H1 (cell line): Measurements from ENCODE around the gene PROSER2. TPM values are rescaled to one million over a fixed set of nuclear protein-coding genes. Genes with fewer than 3 reads are reported as not detected.

ENCODE experiments used
- BCL11A ChIP-seq, 2 experiments: IDR thresholded peaks; one replicate each; pipeline ENCODE4 v1.6.1; 2011; ENCODE audit warnings: low read depth in 2 of 2, low read length in 2 of 2, mild to moderate bottlenecking in 2 of 2
- CBX8 ChIP-seq: fragments of 300-800, 300-1000 bp; sonication (generic); IDR thresholded peaks from 2 replicates; pipeline ENCODE4 v1.7.1; 2016; ENCODE audit warnings: low read depth, low read length, borderline replicate concordance
- CHD1 ChIP-seq: IDR thresholded peaks from 2 replicates; pipeline ENCODE4 v1.6.1; 2012; ENCODE audit warnings: low read depth, low read length, improper control_type of control experiment
- CHD2 ChIP-seq: IDR thresholded peaks from 2 replicates; pipeline ENCODE4 v1.6.1; 2012; ENCODE audit warnings: low read length, improper control_type of control experiment
- EP300 ChIP-seq, 2 experiments: IDR thresholded peaks; 1 replicate in 1 of 2; 2 replicates in 1 of 2; pipeline ENCODE4 v1.6.1; 2011 to 2012; ENCODE audit warnings: low read depth in 2 of 2, low read length in 2 of 2, mild to moderate bottlenecking in 2 of 2, borderline replicate concordance in 1 of 2, inconsistent platforms in 1 of 2, moderate library complexity in 1 of 2
- JUN ChIP-seq: IDR thresholded peaks from 2 replicates; pipeline ENCODE4 v1.6.1; 2011; ENCODE audit warnings: low read depth, mild to moderate bottlenecking, improper control_type of control experiment, low read length
- RBBP5 ChIP-seq: IDR thresholded peaks from 2 replicates; pipeline ENCODE4 v1.7.1; 2012; ENCODE audit warnings: low read depth, mild to moderate bottlenecking, inconsistent platforms, low read length, moderate library complexity, borderline replicate concordance
- SIRT6 ChIP-seq: IDR thresholded peaks from one replicate; pipeline ENCODE4 v1.7.1; 2012; ENCODE audit warnings: low read length, inconsistent platforms
- polyA plus RNA-seq, 7 experiments: library from polyadenylated mRNA; depleted of rRNA in 3 of 7; stranded (reverse) in 5 of 7; unstranded in 2 of 7; fragments of >200 nt in 5 of 7; fragments of 200-250 nt in 2 of 7; gene quantifications; 1 replicate in 5 of 7; 2 replicates in 1 of 7; 4 replicates in 1 of 7; pipeline versions ENCODE4 v1.2.1 to v1.2.3, GENCODE V29; 2011 to 2013; ENCODE audit warnings: missing spikeins in 2 of 7, mixed read lengths in 2 of 7
- total RNA-seq: library from RNA; stranded (reverse); fragmentation: NEBNext Ultra II Directional; extraction: Animal tissue kit (Norgen Biotek cat#: 25700); gene quantifications from 2 replicates; pipeline ENCODE4 v1.2.1, GENCODE V29; 2021

PROSER2 gene
- total and polyA plus RNA-seq, 2 of the 8 experiments (the other 6 are each of a cell fraction or from before 2014, with no cell fraction given) = 3.9 to 13.7 TPM

- TF ChIP-seq EP300 (IDR thresholded peaks at IDR 0.05; ENCODE audit: borderline replicate concordance in 1 of 2, low read depth in 2 of 2, low read length in 2 of 2) (no peak), RBBP5 (no peak), CHD2 (no peak), CHD1 (no peak), BCL11A (IDR thresholded peaks at IDR 0.05; ENCODE audit: low read depth in 2 of 2, low read length in 2 of 2) (no peak), JUN (no peak), CBX8 (no peak), SIRT6 (no peak)
Measured at GRCh38 chr10:11896549-11897200, 73.5 kb downstream of the PROSER2 start (continued).
